Measurements from ENCODE around the gene TUBB. TPM values are rescaled to one million over a fixed set of nuclear protein-coding genes. Genes with fewer than 3 reads are reported as not detected.
A peak's percentile ranks its signal among the peaks of the same experiment; 100 is the strongest.

Gene TUBB
- total and polyA plus RNA-seq, 9 of the 15 experiments (the other 6 are each of a cell fraction or from before 2014, with no cell fraction given) = 971 to 2,870 (median 1,478) TPM

DNA sequence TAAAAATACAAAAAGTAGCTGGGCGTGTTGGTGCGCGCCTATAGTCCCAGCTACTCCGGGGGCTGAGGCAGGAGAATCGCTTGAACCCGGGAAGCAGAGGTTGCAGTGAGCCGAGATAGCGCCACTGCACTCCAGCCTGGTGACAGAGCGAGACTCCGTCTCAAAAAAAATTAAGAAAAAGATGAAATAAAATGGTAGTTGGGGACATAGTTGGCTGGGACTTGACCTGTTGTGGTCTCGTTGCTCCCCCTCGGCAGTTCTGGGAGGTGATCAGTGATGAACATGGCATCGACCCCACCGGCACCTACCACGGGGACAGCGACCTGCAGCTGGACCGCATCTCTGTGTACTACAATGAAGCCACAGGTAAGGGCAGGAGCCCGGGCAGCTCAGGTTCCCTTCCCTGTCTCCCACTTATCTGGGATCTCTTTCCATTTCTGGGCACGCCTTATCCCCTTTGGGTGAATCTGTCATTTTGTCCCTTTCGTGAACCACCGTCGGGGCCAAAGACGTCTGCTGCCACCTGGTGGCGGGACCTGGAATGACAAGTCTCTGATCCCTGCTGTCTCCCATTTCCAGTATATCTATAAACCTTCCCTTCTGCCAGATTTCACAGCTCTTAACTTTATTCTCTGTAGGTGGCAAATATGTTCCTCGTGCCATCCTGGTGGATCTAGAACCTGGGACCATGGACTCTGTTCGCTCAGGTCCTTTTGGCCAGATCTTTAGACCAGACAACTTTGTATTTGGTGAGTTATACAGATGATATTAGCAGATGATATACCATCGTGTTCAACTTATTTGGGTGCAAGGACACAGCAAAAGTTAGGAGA, 2.3 kb downstream of the TUBB start:
- ATAC-seq (no peak), DNase-seq (ENCODE audit: extremely low read depth in 1 of 4, low spot score in 3 of 4) (peak; percentile 68 to 92 (median 76)), FAIRE-seq (peak; percentile 82)
- Histone ChIP-seq H3K27me3 (ENCODE audit: control insufficient read depth in 2 of 2, insufficient read depth in 2 of 2, low read length in 2 of 2) (no peaks in the 10 kb centered on the region), H3K9me1 (ENCODE audit: control insufficient read depth, insufficient read depth, low read length) (peaks cover 4% of the 10 kb centered on the region), H3K4me3 (peak overlapping the region; percentile 89), H3K79me2 (ENCODE audit: control insufficient read depth, insufficient read depth, low read length) (peaks cover 81% of the 10 kb centered on the region), H3K9ac (ENCODE audit: insufficient read depth in 1 of 2, low read depth in 2 of 2, low read length in 2 of 2) (peak overlapping the region; percentile 96), H3K4me1 (replicated peaks in 1 of 2; ENCODE audit: control insufficient read depth in 2 of 2, insufficient read depth in 2 of 2, low read length in 2 of 2) (peaks cover 19 to 21% of the 10 kb centered on the region in 2 experiments), H3K4me2 (ENCODE audit: insufficient read depth, low read length) (peak overlapping the region; percentile 98), H3K9me3 (replicated peaks; ENCODE audit: control insufficient read depth, insufficient read depth, low read depth, low read length) (no peaks in the 10 kb centered on the region), H2AFZ (ENCODE audit: low read depth, low read length) (no peak overlapping the region), H4K20me1 (replicated peaks; ENCODE audit: control insufficient read depth, insufficient read depth, low read length) (peaks cover 44% of the 10 kb centered on the region), H3K27ac (ENCODE audit: extremely low read depth, low read depth, low read length) (peak overlapping the region; percentile 91), H3K36me3 (ENCODE audit: control insufficient read depth, insufficient read depth, low read length) (peaks cover 57% of the 10 kb centered on the region)
- intact Hi-C loops (cut with micrococcal nuclease) = loop anchor here (1.0 kb wide), 1 partner anchor 43 kb away; no protein-coding TSS in a partner anchor
- CTCF ChIA-PET (ENCODE audit: low intra/inter-chr PET ratio) = interaction anchor here (0.8 to 5.0 kb wide), 7 partner anchors 9 to 239 kb away, joined by 3 to 92 read pairs (median 9); partner anchors contain the start of gene DHX16
- BruUV-seq (replicated peaks) = no TSS peak
- POLR2A ChIA-PET = interaction anchor here (0.6 to 27.1 kb wide), 20 partner anchors 7 to 387 kb away, joined by 3 to 524 read pairs (median 4); partner anchors contain the start of genes GTF2H4 and NRM
- in situ Hi-C loops (cut with MboI) = loop anchor here (5.0 to 10.0 kb wide), 2 partner anchors 48 to 240 kb away; partner anchors contain the start of gene DHX16
- 4% methylated on average over 27 of the region's 27 CpGs for WGBS (ENCODE audit: insufficient coverage, low coverage, missing lambda C conversion rate)
- TF ChIP-seq STAT5A (IDR thresholded peaks at IDR 0.05; ENCODE audit: borderline replicate concordance, low read length) (no peak), MTF1 (CRISPR knock-in tag; IDR thresholded peaks at IDR 0.05; ENCODE audit: borderline replicate concordance) (no peak), ZNF830 (CRISPR knock-in tag; IDR thresholded peaks at IDR 0.05) (peak; percentile 81; the same call in 1 of the 2 replicates), RBBP5 (IDR thresholded peaks at IDR 0.05; ENCODE audit: borderline replicate concordance, insufficient read depth, low read length, poor library complexity, severe bottlenecking) (no peak), NFE2 (IDR thresholded peaks at IDR 0.05; ENCODE audit: low read depth) (peak; percentile 28; the same call in 1 of the 2 replicates), ILK (tag; IDR thresholded peaks at IDR 0.05; ENCODE audit: borderline replicate concordance, low read depth) (no peak), ZNF695 (CRISPR knock-in tag; IDR thresholded peaks at IDR 0.05) (peak; percentile 7; the same call in 1 of the 2 replicates), MYNN (IDR thresholded peaks at IDR 0.05) (peak; percentile 64), MYNN (CRISPR knock-in tag; IDR thresholded peaks at IDR 0.05) (no peak), RHOXF2B (CRISPR knock-in tag; conservative IDR thresholded peaks at IDR 0.05) (no peak), ELF4 (CRISPR knock-in tag; IDR thresholded peaks at IDR 0.05) (no peak), RCOR1 (IDR thresholded peaks at IDR 0.05; ENCODE audit: borderline replicate concordance in 1 of 2, low read depth in 2 of 2, low read length in 2 of 2) (peak in 1 of 2 experiments; percentile 80; a peak in 2 of 4 replicates), SIN3B (IDR thresholded peaks at IDR 0.05; ENCODE audit: low read depth) (no peak), ETV1 (tag; conservative IDR thresholded peaks at IDR 0.05; ENCODE audit: low read depth) (no peak), HCFC1 (IDR thresholded peaks at IDR 0.05; ENCODE audit: low read depth, low read length) (peak; percentile 50; the same call in 1 of the 2 replicates)
- TF ChIP-seq, protein P1, sequence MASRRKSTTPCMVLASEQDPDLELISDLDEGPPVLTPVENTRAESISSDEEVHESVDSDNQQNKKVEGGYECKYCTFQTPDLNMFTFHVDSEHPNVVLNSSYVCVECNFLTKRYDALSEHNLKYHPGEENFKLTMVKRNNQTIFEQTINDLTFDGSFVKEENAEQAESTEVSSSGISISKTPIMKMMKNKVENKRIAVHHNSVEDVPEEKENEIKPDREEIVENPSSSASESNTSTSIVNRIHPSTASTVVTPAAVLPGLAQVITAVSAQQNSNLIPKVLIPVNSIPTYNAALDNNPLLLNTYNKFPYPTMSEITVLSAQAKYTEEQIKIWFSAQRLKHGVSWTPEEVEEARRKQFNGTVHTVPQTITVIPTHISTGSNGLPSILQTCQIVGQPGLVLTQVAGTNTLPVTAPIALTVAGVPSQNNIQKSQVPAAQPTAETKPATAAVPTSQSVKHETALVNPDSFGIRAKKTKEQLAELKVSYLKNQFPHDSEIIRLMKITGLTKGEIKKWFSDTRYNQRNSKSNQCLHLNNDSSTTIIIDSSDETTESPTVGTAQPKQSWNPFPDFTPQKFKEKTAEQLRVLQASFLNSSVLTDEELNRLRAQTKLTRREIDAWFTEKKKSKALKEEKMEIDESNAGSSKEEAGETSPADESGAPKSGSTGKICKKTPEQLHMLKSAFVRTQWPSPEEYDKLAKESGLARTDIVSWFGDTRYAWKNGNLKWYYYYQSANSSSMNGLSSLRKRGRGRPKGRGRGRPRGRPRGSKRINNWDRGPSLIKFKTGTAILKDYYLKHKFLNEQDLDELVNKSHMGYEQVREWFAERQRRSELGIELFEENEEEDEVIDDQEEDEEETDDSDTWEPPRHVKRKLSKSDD (conservative IDR thresholded peaks at IDR 0.05; ENCODE audit: low read length) = no peak

Data from K562 (cell line).